ENCODE data around the gene CHD9. TPM values are rescaled to one million over a fixed set of nuclear protein-coding genes. Genes with fewer than 3 reads are reported as not detected.

CHD9 gene
- total RNA-seq, 2 donors from 2014 or later: 39.2 to 66.1 TPM

DNA sequence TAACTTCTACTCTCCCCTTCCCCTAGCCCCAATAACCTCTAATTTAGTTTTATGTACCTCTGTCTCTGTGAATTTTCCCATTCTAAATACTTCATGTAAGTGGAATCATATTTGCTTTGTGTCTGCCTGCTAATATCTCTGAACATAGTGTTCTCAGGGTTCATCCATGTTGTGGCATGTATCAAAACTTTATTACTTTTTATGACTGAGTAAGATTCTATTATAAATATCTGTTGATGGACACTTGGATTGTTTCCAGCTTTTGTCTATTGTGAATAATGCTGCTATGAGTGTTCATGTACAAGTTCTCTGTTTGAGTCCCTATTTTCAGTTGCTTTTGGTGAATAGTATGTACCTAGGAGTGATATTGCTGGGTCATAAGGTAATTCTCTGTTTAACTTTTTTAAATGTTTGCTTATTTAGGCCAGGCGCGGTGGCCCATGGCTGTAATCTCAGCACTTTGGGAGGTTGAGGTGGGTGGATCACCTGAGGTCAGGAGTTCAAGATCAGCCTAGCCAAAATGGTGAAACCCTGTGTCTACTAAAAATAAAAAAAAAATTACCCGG, 92.8 kb downstream of the CHD9 start:
- intact Hi-C loops (cut with DNase I): no loop called here
- Histone ChIP-seq H3K27me3 (no peaks in the 10 kb centered on the region), H3K9me3 (no peaks in the 10 kb centered on the region), H3K9ac (ENCODE audit: low read depth in 2 of 2, low read length in 2 of 2) (no peak overlapping the region), H3K4me1 (no peaks in the 10 kb centered on the region), H3K27ac (no peak overlapping the region), H3K4me3 (no peak overlapping the region), H3K36me3 (no peaks in the 10 kb centered on the region)
- no peak for TF ChIP-seq CTCF (IDR thresholded peaks at IDR 0.05)
- DNase-seq: no peak

DNA sequence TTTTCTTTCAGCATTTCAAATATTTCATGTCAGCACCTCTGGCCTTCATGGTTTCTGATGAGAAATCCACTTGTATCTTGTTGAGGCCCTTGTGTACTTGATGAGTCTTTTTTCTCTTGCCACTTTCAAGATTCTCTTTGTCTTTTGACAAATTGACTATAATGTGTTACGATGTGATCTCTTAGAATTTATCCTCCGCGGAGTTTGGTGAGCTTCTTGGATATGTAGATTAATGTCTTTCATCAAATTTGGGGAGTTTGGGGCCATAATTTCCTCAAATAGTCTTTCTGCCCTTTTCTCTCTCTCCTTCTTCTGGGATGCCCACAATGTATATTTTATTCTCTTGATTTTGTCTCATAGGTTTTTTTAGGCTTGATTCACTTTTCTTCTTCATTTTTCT, 96.0 kb downstream of the CHD9 start:
- H3K36me3 ChIP-seq: no peaks in the 10 kb centered on the region

GRCh38 chr16:53152329-53152728, 97.5 kb downstream of the CHD9 start:
- DNase-seq: no peak
- Histone ChIP-seq H3K9ac (ENCODE audit: low read depth in 2 of 2, low read length in 2 of 2) (no peak overlapping the region), H3K9me3 (no peaks in the 10 kb centered on the region), H3K4me3 (no peak overlapping the region), H3K36me3 (peaks cover 5% of the 10 kb centered on the region), H3K4me1 (no peaks in the 10 kb centered on the region), H3K27me3 (no peaks in the 10 kb centered on the region), H3K27ac (no peak overlapping the region)
- no peak for TF ChIP-seq CTCF (IDR thresholded peaks at IDR 0.05)
- intact Hi-C loops (cut with DNase I): loop anchor here (10.0 kb wide), 1 partner anchor 52 kb away; no protein-coding TSS in a partner anchor

More for the DNA sequence above, 96.0 kb downstream of the CHD9 start:
- TF ChIP-seq CTCF (IDR thresholded peaks at IDR 0.05): no peak
- no peaks in the 10 kb centered on the region for H3K27me3 ChIP-seq
- no peak overlapping the region for H3K27ac ChIP-seq
- no peak overlapping the region for H3K4me3 ChIP-seq
- intact Hi-C loops (cut with DNase I): loop anchor here (10.0 kb wide), 1 partner anchor 54 kb away; no protein-coding TSS in a partner anchor
- DNase-seq: no peak
- no peak overlapping the region for H3K9ac ChIP-seq (ENCODE audit: low read depth in 2 of 2, low read length in 2 of 2)
- no peaks in the 10 kb centered on the region for H3K9me3 ChIP-seq
- H3K4me1 ChIP-seq: no peaks in the 10 kb centered on the region

- TF ChIP-seq CTCF (IDR thresholded peaks at IDR 0.05): no peak
- DNase-seq: no peak
- no peak overlapping the region for H3K27ac ChIP-seq
- H3K4me1 ChIP-seq: no peaks in the 10 kb centered on the region
- intact Hi-C loops (cut with DNase I): loop anchor here (10.0 kb wide), 1 partner anchor 52 kb away; no protein-coding TSS in a partner anchor
- no peaks in the 10 kb centered on the region for H3K9me3 ChIP-seq
- H3K4me3 ChIP-seq: no peak overlapping the region
- H3K36me3 ChIP-seq: peaks cover 5% of the 10 kb centered on the region
- no peaks in the 10 kb centered on the region for H3K27me3 ChIP-seq
- H3K9ac ChIP-seq (ENCODE audit: low read depth in 2 of 2, low read length in 2 of 2): no peak overlapping the region
These were observed 98.3 kb downstream of the CHD9 start for GRCh38 chr16:53153130-53153529.

DNA sequence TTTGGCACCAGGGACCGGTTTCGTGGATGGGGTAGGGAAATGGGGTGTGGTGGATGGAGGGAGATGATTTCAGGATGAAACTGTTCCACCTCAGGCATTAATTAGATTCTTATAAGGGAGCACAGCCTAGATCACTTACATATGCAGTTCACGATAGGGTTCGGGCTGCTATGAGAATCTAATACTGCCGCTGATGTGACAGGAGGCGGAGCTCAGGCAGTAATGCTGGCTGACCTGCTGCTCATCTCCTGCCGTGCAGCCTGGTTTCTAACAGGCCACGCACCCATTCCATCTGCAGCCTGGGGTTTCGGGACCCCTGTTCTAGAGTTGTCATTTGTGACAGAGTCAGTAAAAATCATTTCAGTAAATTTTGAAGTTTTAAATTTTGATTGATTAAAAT, 99.7 kb downstream of the CHD9 start:
- DNase-seq: no peak
- Histone ChIP-seq H3K4me1 (no peaks in the 10 kb centered on the region), H3K9ac (ENCODE audit: low read depth in 2 of 2, low read length in 2 of 2) (no peak overlapping the region), H3K27me3 (no peaks in the 10 kb centered on the region), H3K9me3 (no peaks in the 10 kb centered on the region), H3K36me3 (peaks cover 5% of the 10 kb centered on the region), H3K4me3 (no peak overlapping the region), H3K27ac (no peak overlapping the region)
- intact Hi-C loops (cut with DNase I): loop anchor here (10.0 kb wide), 1 partner anchor 50 kb away; no protein-coding TSS in a partner anchor
- TF ChIP-seq CTCF (IDR thresholded peaks at IDR 0.05): no peak
